Epithelial cell of esophagus (primary cell): ENCODE measurements around the gene SLC9A7.

Experiments used
- DNase-seq: peaks from one replicate; pipeline ENCODE4 v3.0.0; 2010; ENCODE audit warnings: low read depth
- H3K4me3 ChIP-seq: 2 replicates; pipeline ENCODE4 v1.5.1; 2011; ENCODE audit warnings: mild to moderate bottlenecking, low read length, control low read depth
- TF ChIP-seq, protein P1 (sequence below): IDR thresholded peaks from 2 replicates; pipeline ENCODE4 v1.5.1; 2011; ENCODE audit warnings: low read depth, mild to moderate bottlenecking, low read length, control low read depth, inconsistent platforms; ENCODE audit not compliant: insufficient read depth; ENCODE audit errors: missing control alignments

Gene SLC9A7

DNA sequence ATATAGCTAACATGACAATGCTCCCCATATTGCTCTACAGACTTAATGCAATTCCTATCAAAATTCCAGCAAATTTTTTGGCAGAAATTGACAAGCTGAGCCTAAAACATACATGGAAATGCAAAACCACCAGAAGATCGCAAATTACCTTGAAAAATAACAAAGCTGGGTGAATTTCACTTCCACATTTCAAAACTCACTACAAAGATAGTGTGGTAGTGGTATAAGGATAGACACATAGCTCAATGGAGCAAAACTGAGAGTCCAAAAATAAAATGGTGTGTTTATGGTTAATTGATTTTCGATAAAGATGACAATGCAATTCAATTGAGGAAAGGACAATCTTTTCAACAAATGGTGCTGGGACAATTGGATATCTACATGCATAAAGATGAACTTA lies 65.8 kb downstream of the SLC9A7 start:
- no peak overlapping the region for H3K4me3 ChIP-seq
- TF ChIP-seq, protein P1, sequence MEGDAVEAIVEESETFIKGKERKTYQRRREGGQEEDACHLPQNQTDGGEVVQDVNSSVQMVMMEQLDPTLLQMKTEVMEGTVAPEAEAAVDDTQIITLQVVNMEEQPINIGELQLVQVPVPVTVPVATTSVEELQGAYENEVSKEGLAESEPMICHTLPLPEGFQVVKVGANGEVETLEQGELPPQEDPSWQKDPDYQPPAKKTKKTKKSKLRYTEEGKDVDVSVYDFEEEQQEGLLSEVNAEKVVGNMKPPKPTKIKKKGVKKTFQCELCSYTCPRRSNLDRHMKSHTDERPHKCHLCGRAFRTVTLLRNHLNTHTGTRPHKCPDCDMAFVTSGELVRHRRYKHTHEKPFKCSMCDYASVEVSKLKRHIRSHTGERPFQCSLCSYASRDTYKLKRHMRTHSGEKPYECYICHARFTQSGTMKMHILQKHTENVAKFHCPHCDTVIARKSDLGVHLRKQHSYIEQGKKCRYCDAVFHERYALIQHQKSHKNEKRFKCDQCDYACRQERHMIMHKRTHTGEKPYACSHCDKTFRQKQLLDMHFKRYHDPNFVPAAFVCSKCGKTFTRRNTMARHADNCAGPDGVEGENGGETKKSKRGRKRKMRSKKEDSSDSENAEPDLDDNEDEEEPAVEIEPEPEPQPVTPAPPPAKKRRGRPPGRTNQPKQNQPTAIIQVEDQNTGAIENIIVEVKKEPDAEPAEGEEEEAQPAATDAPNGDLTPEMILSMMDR, result no peak
- no peak for DNase-seq

DNA sequence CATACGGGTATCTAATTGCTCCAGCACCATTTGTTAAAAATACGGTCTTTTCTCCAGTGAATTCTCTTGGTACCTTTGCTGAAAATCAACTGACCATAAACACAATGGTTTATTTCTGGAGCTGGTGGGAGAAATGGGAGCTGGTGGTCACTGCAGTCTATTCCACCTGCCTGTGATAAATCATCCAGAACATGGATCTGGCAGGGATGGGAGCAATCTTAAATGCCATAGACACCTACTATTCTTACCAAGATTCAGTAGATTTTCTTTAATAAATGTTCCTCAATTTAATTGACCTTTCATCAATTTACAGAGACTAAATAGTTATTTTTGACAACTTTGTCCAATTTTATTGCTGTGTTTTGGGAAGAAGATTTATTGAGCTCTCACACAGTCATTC lies 68.1 kb downstream of the SLC9A7 start:
- no peak for DNase-seq
- TF ChIP-seq, protein P1, result no peak
- H3K4me3 ChIP-seq, result no peak overlapping the region

DNA sequence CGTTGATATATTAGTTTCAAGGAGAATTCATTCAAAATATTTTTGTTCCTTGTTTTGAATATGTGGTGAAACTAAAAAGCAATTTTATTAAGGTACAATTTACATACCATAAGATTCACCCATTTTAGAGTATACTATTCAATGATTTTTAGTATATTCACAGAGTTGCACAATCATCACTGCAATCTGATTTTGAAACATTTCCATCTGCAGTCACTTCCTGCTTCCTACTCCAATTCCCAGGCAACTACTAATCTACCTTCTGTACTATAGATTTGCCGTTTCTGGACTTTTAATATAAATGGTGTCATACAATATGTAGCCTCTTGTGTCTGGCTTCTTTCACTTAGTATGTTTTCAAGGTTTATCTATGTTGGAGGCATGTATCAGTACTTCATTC lies 71.3 kb downstream of the SLC9A7 start:
- no peak overlapping the region for H3K4me3 ChIP-seq
- TF ChIP-seq, protein P1, result no peak
- peak; percentile 49 for DNase-seq

DNA sequence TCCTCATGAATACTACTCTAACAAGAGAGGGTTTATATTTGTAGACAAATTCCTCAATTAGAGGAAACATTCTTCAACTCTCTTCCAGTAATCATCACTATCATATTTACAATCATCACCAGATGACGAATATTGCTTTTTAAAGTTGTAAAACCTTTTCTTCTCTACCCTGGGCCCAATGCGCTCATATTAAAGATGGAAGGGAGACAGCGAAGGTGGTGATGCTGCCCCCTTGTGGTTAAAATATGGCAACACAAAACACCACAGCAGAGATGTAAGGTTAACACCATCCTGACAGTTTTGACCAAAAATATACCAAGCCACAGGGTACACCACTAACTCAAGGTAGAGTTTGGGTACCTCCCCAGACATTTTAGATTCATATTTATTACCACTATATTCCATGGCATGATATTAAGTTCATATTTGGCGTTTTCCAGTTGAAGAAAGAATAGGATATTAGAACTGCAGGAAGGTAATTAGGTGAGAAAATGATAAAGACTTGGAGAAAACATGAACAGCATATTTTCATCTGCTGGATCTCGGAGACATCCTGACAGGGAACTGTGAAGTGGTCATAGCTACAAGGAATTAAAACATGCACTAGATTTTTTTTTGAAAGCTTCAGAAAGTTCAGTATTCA lies 72.8 kb downstream of the SLC9A7 start:
- no peak overlapping the region for H3K4me3 ChIP-seq
- TF ChIP-seq, protein P1, result peak; percentile 66
- peak; percentile 42 for DNase-seq

DNA sequence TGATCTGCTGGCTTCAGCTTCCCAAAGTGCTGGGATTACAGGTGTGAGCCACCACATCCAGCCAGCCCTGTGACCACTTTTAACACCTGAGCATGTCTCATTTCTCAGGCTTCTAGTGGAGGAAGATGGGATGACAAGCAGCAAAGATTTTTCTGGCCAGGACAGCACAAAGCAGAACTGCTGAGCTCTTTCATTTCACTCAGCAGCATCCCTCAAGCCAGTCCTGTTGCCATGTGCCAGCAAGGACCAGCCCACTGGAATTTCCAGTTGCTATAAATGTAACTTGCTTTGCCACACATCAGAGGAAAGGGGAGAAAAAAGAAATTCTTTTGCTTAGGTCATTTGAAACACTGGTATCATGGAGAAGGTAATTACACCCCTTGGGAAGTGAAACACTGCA lies 75.9 kb downstream of the SLC9A7 start:
- TF ChIP-seq, protein P1, result no peak
- DNase-seq, result no peak
- no peak overlapping the region for H3K4me3 ChIP-seq

DNA sequence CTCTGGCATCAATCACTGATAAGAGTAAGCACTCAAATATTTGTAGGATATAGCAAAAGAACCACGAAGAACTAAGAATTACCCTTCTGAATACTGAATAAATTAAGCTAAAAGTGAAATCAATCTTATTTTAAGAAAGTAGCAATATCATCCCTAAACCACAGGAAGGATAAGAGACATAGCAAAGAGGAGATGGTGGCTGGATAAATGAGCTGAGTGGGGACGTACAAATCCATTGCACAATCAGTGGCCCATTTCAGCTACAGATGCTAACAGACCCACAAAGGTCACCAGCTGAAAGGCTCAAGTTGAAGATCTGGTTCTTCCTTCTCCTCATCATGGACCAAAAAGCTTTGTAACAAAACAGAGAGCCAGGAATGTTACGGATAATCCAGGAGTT lies 77.1 kb downstream of the SLC9A7 start:
- TF ChIP-seq, protein P1, result no peak
- DNase-seq, result no peak
- H3K4me3 ChIP-seq, result no peak overlapping the region

DNA sequence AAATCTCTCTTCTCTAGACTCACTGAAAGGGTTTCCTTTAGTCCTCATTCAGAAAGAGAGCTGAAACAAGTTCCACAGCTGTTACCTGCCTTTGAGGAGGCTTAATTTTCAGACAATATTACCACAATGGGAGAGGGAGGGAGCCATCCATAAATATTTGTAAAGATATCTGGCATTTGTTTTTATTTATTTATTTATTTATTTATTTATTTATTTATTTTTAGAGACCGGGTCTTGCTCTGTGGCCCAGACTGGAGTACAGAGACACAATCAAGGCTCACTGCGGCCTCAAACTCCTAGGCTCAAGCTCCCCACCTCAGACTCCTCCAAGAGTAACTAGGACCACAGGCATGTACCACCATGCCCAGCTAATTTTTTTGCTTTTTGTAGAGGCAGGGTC lies 80.7 kb downstream of the SLC9A7 start:
- TF ChIP-seq, protein P1, result no peak
- DNase-seq, result no peak
- H3K4me3 ChIP-seq, result no peak overlapping the region
